Chondrocyte (in vitro differentiated cells): ENCODE measurements around the gene NBEA. TPM values are rescaled to one million over a fixed set of nuclear protein-coding genes. Genes with fewer than 3 reads are reported as not detected.

ENCODE experiments used
- DNase-seq: peaks from one replicate; pipeline ENCODE4 v3.0.0; 2021; ENCODE audit warnings: mixed read lengths, low spot score
- H3K27ac Mint-ChIP-seq: one replicate; pipeline ENCODE4 v1.8.0; 2021; ENCODE audit warnings: mild to moderate bottlenecking, moderate library complexity, mixed read lengths; ENCODE audit not compliant: unreplicated experiment
- H3K27me3 Mint-ChIP-seq: 2 replicates; pipeline ENCODE4 v1.8.0; 2021; ENCODE audit warnings: low read depth, mixed read lengths
- H3K36me3 Mint-ChIP-seq: 2 replicates; pipeline ENCODE4 v1.8.0; 2021; ENCODE audit warnings: low read depth, mixed read lengths
- H3K4me1 Mint-ChIP-seq: 2 replicates; pipeline ENCODE4 v1.8.0; 2021; ENCODE audit warnings: low read depth, mild to moderate bottlenecking, mixed read lengths
- H3K4me3 Mint-ChIP-seq: one replicate; pipeline ENCODE4 v1.8.0; 2021; ENCODE audit warnings: mild to moderate bottlenecking, moderate library complexity, mixed read lengths; ENCODE audit not compliant: unreplicated experiment
- H3K9me3 Mint-ChIP-seq: 2 replicates; pipeline ENCODE4 v1.8.0; 2021; ENCODE audit warnings: low read depth, mixed read lengths
- CTCF ChIP-seq: fragments of 200-600 bp; sonication (generic); IDR thresholded peaks from 2 replicates; pipeline ENCODE4 v1.5.0; 2021; ENCODE audit warnings: antibody characterized with exemption, mild to moderate bottlenecking, moderate library complexity
- total RNA-seq: library from RNA; stranded (reverse); gene quantifications from 3 replicates; pipeline ENCODE4 v1.2.1, GENCODE V29; 2021

NBEA gene
- total RNA-seq, 1 donor from 2014 or later = 4.9 TPM

- no peak for TF ChIP-seq CTCF
- Mint-ChIP-seq H3K27ac (no peak overlapping the region), H3K4me1 (no peaks in the 10 kb centered on the region), H3K4me3 (no peak overlapping the region), H3K9me3 (no peaks in the 10 kb centered on the region), H3K36me3 (no peaks in the 10 kb centered on the region), H3K27me3 (no peaks in the 10 kb centered on the region)
- no peak for DNase-seq
Measured at GRCh38 chr13:35530147-35530546, 588.1 kb downstream of the NBEA start.

- Mint-ChIP-seq H3K9me3 (no peaks in the 10 kb centered on the region), H3K27ac (no peak overlapping the region), H3K4me1 (no peaks in the 10 kb centered on the region), H3K27me3 (no peaks in the 10 kb centered on the region), H3K36me3 (no peaks in the 10 kb centered on the region), H3K4me3 (no peak overlapping the region)
- DNase-seq = no peak
- TF ChIP-seq CTCF = no peak
Measured at GRCh38 chr13:35530581-35530980, 588.5 kb downstream of the NBEA start.

GRCh38 chr13:35531526-35531925 lies 589.5 kb downstream of the NBEA start:
- no peak overlapping the region for H3K4me3 Mint-ChIP-seq
- no peak for DNase-seq
- no peaks in the 10 kb centered on the region for H3K27me3 Mint-ChIP-seq
- no peaks in the 10 kb centered on the region for H3K36me3 Mint-ChIP-seq
- no peak for TF ChIP-seq CTCF
- H3K27ac Mint-ChIP-seq = no peak overlapping the region
- no peaks in the 10 kb centered on the region for H3K9me3 Mint-ChIP-seq
- no peaks in the 10 kb centered on the region for H3K4me1 Mint-ChIP-seq

- Mint-ChIP-seq H3K27me3 (no peaks in the 10 kb centered on the region), H3K27ac (no peak overlapping the region)
- no peak for DNase-seq
Measured at GRCh38 chr13:35534343-35534742, 592.3 kb downstream of the NBEA start.

GRCh38 chr13:35548790-35549189 lies 606.7 kb downstream of the NBEA start:
- TF ChIP-seq CTCF = no peak
- Mint-ChIP-seq H3K27me3 (no peaks in the 10 kb centered on the region), H3K27ac (no peak overlapping the region), H3K9me3 (no peaks in the 10 kb centered on the region), H3K4me3 (no peak overlapping the region), H3K4me1 (peaks cover 5% of the 10 kb centered on the region), H3K36me3 (no peaks in the 10 kb centered on the region)
- DNase-seq = no peak

More at GRCh38 chr13:35534343-35534742, 592.3 kb downstream of the NBEA start:
- Mint-ChIP-seq H3K36me3 (no peaks in the 10 kb centered on the region), H3K4me3 (no peak overlapping the region), H3K4me1 (no peaks in the 10 kb centered on the region), H3K9me3 (no peaks in the 10 kb centered on the region)
- no peak for TF ChIP-seq CTCF
